Activated CD8-positive, alpha-beta T cell treated with anti-CD3 and anti-CD28 coated beads for 36 hours (primary cell): ENCODE measurements around the gene FAM118A. TPM values are rescaled to one million over a fixed set of nuclear protein-coding genes. Genes with fewer than 3 reads are reported as not detected.
"Not testable (repeated sequence)": the region's sequence is repeated elsewhere in the genome, so short reads cannot be mapped to it uniquely, and the experiment has no call there.

Source experiments
- ATAC-seq: fragments of 200-7000 bp; cut with Tn5 transposase; one replicate; pipeline ENCODE4 v1.10.0; 2021; ENCODE audit warnings: mild to moderate bottlenecking, moderate library complexity
- CTCF ChIA-PET: fragments of 350-600 bp; sonication (Branson Sonifier 250); formaldehyde crosslinking; loops from one replicate; lab custom pipeline; 2021; ENCODE audit warnings: antibody characterized with exemption; lab: Charles Lee
- POLR2A ChIA-PET: fragments of 350-600 bp; sonication (Branson Sonifier 250); formaldehyde crosslinking; loops from one replicate; lab custom pipeline; 2021; ENCODE audit warnings: antibody characterized with exemption; lab: Charles Lee
- DNase-seq: peaks from one replicate; pipeline ENCODE4 v3.0.0-alpha.2; 2020
- H3K27ac Mint-ChIP-seq: one replicate; pipeline ENCODE4 v1.8.0; 2021; ENCODE audit warnings: mild to moderate bottlenecking, mixed read lengths
- H3K27me3 Mint-ChIP-seq: one replicate; pipeline ENCODE4 v1.8.0; 2021; ENCODE audit warnings: mixed read lengths
- H3K36me3 Mint-ChIP-seq: one replicate; pipeline ENCODE4 v1.8.0; 2021; ENCODE audit warnings: low read depth, mixed read lengths
- H3K4me1 Mint-ChIP-seq: one replicate; pipeline ENCODE4 v1.8.0; 2021; ENCODE audit warnings: low read depth, mixed read lengths
- H3K4me3 Mint-ChIP-seq: one replicate; pipeline ENCODE4 v1.8.0; 2021; ENCODE audit warnings: mild to moderate bottlenecking, moderate library complexity, mixed read lengths
- H3K9me3 Mint-ChIP-seq: one replicate; pipeline ENCODE4 v1.8.0; 2021; ENCODE audit warnings: mixed read lengths
- CTCF ChIP-seq: fragments of 200-600 bp; IDR thresholded peaks from one replicate; pipeline ENCODE4 v1.8.0; 2022; ENCODE audit warnings: antibody characterized with exemption, mild to moderate bottlenecking
- intact Hi-C: fragments of 100-400 bp; cut with micrococcal nuclease; formaldehyde crosslinking; loops from one replicate; pipeline ENCODE4 v1.10.0; 2022
- total RNA-seq, 2 experiments: library from RNA; stranded (reverse); gene quantifications; one replicate each; pipeline ENCODE4 v1.2.3, GENCODE V29; 2021

Gene FAM118A
- total RNA-seq, 2 experiments from 2014 or later, result 30.6 to 32.4 TPM

- H3K4me1 Mint-ChIP-seq, result peaks cover 58% of the 10 kb centered on the region
- CTCF ChIA-PET, result interaction anchor here (0.9 to 1.3 kb wide), 2 partner anchors 12 to 35 kb away, joined by 3 read pairs; no protein-coding TSS in a partner anchor
- H3K4me3 Mint-ChIP-seq, result no peak overlapping the region
- H3K9me3 Mint-ChIP-seq, result no peaks in the 10 kb centered on the region
- peaks cover 27% of the 10 kb centered on the region for H3K36me3 Mint-ChIP-seq
- peak overlapping the region; percentile 58 for H3K27ac Mint-ChIP-seq
- intact Hi-C loops, result no loop called here
- POLR2A ChIA-PET, result interaction anchor here (1.3 to 2.5 kb wide), 3 partner anchors 9 to 92 kb away, joined by 4 to 7 read pairs (median 5); partner anchors contain the start of genes FAM118A, RIBC2 and SMC1B
- DNase-seq, result no peak
- H3K27me3 Mint-ChIP-seq, result no peaks in the 10 kb centered on the region
- no peak for ATAC-seq
- TF ChIP-seq CTCF, result no peak
Measured at GRCh38 chr22:45321827-45322226, 12.1 kb downstream of the FAM118A start.

DNA sequence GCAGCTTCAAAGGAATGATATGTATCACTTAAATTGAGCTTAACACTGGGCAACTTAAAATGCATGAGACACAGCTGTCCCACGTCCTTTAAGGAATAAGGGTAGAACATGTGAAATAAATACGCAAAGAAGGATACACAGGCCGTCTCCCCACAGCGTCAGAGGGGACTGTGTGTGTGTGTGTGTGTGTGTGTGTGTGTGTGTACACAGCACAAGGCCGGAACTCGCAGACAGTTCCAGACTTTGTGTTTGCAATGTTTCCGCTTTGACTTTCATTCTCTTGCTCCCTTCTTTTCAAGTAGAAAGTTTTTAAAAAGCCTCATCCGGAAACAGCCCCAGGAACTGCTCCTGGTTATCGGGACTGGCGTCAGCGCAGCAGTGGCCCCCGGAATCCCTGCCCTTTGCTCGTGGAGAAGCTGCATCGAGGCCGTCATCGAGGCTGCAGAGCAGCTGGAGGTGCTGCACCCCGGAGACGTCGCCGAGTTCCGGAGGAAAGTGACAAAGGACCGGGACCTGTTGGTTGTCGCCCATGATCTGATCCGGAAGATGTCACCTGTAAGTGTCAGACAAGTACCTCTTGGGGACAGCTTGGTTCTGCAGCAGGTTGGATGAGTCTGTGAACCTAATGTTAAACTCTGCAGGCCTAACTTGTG, 13.3 kb downstream of the FAM118A start:
- peaks cover 30% of the 10 kb centered on the region for H3K36me3 Mint-ChIP-seq
- no peak for TF ChIP-seq CTCF
- ChIA-PET POLR2A (interaction anchor here (1.3 to 2.5 kb wide), 4 partner anchors 8 to 91 kb away, joined by 3 to 7 read pairs (median 4); partner anchors contain the start of genes FAM118A, RIBC2 and SMC1B), CTCF (interaction anchor here (1.3 kb wide), 1 partner anchor 34 kb away, joined by 3 read pairs; no protein-coding TSS in a partner anchor)
- no peak overlapping the region for H3K27ac Mint-ChIP-seq
- intact Hi-C loops, result no loop called here
- no peak overlapping the region for H3K4me3 Mint-ChIP-seq
- ATAC-seq (no peak), DNase-seq (no peak)
- no peaks in the 10 kb centered on the region for H3K9me3 Mint-ChIP-seq
- no peaks in the 10 kb centered on the region for H3K27me3 Mint-ChIP-seq
- peaks cover 47% of the 10 kb centered on the region for H3K4me1 Mint-ChIP-seq

DNA sequence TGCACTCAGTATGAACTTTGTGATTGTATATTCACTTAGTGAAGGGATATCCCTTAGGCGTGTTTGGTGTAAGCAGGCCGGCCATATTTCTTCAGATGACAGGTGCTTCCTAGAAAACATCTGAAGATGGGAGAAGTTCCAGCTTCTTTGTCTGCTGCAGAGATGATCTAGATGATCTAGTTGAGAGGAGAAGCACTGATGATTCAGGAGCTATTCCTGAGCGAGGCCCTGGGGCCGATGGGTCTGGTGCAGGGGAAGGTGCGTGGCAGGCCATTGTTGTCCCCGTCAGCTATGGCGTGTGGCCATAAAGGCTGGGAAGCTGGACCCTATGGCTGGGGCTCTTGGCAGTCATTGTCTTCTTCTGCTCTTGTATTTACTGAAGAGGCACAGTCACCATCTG, 14.0 kb downstream of the FAM118A start:
- POLR2A ChIA-PET, result interaction anchor here (0.7 to 2.5 kb wide), 6 partner anchors 12 to 114 kb away, joined by 3 to 7 read pairs (median 3); partner anchors contain the start of genes FAM118A, RIBC2 and SMC1B
- H3K4me3 Mint-ChIP-seq, result no peak overlapping the region

DNA sequence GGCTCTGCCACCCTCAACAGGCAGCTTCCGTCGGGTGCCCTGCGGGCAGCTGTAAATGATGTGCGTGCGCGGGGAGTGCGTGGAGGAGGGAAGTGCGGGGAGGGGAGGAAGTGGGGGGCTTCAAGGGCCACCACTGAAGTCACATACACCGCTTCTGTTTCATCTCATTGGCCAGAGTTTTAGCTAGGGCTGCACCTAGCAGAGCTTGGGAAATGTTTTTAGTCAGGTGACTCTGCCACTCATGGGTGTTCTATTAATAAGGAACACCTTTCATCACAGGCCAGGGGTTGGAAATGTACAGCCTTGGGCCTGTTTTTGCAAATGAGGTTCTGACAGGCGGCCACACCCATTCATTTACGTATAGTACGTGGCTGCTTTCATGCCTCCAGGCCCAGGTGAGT, 14.6 kb downstream of the FAM118A start:
- H3K4me1 Mint-ChIP-seq, result peaks cover 39% of the 10 kb centered on the region
- POLR2A ChIA-PET, result interaction anchor here (0.8 to 1.3 kb wide), 4 partner anchors 15 to 113 kb away, joined by 3 read pairs; partner anchors contain the start of genes RIBC2 and SMC1B
- peak overlapping the region; percentile 9 for H3K27ac Mint-ChIP-seq
- ATAC-seq (no peak), DNase-seq (no peak)
- CTCF ChIA-PET, result no interaction called here
- no peaks in the 10 kb centered on the region for H3K9me3 Mint-ChIP-seq
- H3K4me3 Mint-ChIP-seq, result no peak overlapping the region
- H3K36me3 Mint-ChIP-seq, result peaks cover 33% of the 10 kb centered on the region
- no peak for TF ChIP-seq CTCF
- intact Hi-C loops, result no loop called here
- H3K27me3 Mint-ChIP-seq, result no peaks in the 10 kb centered on the region

More for the DNA sequence above, 14.0 kb downstream of the FAM118A start:
- ATAC-seq (no peak), DNase-seq (no peak)
- no peak for TF ChIP-seq CTCF
- CTCF ChIA-PET, result no interaction called here
- H3K27ac Mint-ChIP-seq, result peak overlapping the region; percentile 9
- H3K27me3 Mint-ChIP-seq, result no peaks in the 10 kb centered on the region
- intact Hi-C loops, result no loop called here
- H3K9me3 Mint-ChIP-seq, result no peaks in the 10 kb centered on the region
- H3K4me1 Mint-ChIP-seq, result peaks cover 41% of the 10 kb centered on the region
- peaks cover 31% of the 10 kb centered on the region for H3K36me3 Mint-ChIP-seq

- POLR2A ChIA-PET, result not testable (repeated sequence)
- H3K4me1 Mint-ChIP-seq, result peaks cover 20% of the 10 kb centered on the region
Measured at GRCh38 chr22:45328261-45328660, 18.5 kb downstream of the FAM118A start.

More at GRCh38 chr22:45328261-45328660, 18.5 kb downstream of the FAM118A start:
- intact Hi-C loops, H3K4me3 Mint-ChIP-seq, H3K9me3 Mint-ChIP-seq, DNase-seq, ATAC-seq, H3K27ac Mint-ChIP-seq, H3K27me3 Mint-ChIP-seq, CTCF ChIA-PET: not testable (repeated sequence)
- H3K36me3 Mint-ChIP-seq, result peaks cover 34% of the 10 kb centered on the region
